ENCODE data around the gene SMARCA4. TPM values are rescaled to one million over a fixed set of nuclear protein-coding genes. Genes with fewer than 3 reads are reported as not detected.

SMARCA4 gene
- polyA plus RNA-seq, 1 experiment, result 46.3 TPM

DNA sequence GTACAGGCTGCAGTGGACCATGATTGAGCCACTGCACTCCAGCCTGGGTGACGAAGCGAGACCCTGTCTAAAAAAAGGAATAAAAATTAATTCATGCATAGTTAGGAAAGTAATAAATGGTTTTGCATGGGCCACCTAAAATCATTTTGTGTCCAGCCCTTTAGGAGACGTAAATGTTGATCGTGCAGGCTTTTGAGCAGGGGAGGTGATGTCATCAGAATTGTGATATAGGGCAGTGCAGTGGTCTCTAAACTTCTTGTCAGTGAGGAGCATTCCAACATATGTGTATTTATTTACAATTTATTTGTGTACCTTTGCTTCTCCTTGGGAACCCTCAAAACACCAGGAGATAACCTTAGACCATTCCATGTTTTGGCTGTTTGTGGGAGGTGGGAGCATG is 3.0 kb downstream of the SMARCA4 start:
- CTCF ChIA-PET, result interaction anchor here (0.6 to 5.2 kb wide), 2 partner anchors 21 to 240 kb away, joined by 3 to 24 read pairs; no protein-coding TSS in a partner anchor
- no peak for DNase-seq (ENCODE audit: low read depth)

DNA sequence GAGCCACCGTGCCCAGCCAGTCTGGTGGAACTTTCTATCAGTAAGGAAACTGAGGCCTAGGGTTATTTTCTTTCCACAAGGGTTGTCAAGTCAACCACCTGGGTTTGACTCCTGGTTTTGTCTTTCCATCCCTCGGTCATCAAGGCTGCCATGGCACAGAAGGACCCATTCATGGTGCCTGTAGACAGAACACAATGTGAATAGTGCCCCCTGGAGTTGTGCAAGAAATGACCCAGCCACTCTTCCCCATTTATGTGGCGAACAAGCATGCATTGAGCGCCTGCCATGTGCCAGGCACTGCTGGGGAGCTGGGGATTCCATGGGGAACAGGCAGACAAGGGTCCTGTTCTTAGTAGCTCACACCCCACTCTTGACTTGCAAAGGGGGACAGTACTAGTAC is 4.1 kb downstream of the SMARCA4 start:
- Histone ChIP-seq H3K4me3 (ENCODE audit: low read depth, low read length) (no peak overlapping the region), H3K27me3 (ENCODE audit: control insufficient read depth, insufficient read depth, low read length) (no peaks in the 10 kb centered on the region), H3K36me3 (ENCODE audit: control insufficient read depth, insufficient read depth, low read length) (no peaks in the 10 kb centered on the region)
- CTCF ChIA-PET, result interaction anchor here (0.5 kb wide), 1 partner anchor 34 kb away, joined by 3 read pairs; no protein-coding TSS in a partner anchor
- DNase-seq (ENCODE audit: low read depth), result no peak
- TF ChIP-seq, protein P1, sequence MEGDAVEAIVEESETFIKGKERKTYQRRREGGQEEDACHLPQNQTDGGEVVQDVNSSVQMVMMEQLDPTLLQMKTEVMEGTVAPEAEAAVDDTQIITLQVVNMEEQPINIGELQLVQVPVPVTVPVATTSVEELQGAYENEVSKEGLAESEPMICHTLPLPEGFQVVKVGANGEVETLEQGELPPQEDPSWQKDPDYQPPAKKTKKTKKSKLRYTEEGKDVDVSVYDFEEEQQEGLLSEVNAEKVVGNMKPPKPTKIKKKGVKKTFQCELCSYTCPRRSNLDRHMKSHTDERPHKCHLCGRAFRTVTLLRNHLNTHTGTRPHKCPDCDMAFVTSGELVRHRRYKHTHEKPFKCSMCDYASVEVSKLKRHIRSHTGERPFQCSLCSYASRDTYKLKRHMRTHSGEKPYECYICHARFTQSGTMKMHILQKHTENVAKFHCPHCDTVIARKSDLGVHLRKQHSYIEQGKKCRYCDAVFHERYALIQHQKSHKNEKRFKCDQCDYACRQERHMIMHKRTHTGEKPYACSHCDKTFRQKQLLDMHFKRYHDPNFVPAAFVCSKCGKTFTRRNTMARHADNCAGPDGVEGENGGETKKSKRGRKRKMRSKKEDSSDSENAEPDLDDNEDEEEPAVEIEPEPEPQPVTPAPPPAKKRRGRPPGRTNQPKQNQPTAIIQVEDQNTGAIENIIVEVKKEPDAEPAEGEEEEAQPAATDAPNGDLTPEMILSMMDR (IDR thresholded peaks at IDR 0.05; ENCODE audit: insufficient read depth, low read depth, low read length), result no peak
- POLR2A ChIA-PET, result no interaction called here

More for the DNA sequence above, 3.0 kb downstream of the SMARCA4 start:
- POLR2A ChIA-PET, result no interaction called here
- no peak overlapping the region for H3K4me3 ChIP-seq (ENCODE audit: low read depth, low read length)
- H3K27me3 ChIP-seq (ENCODE audit: control insufficient read depth, insufficient read depth, low read length), result no peaks in the 10 kb centered on the region
- TF ChIP-seq, protein P1 (IDR thresholded peaks at IDR 0.05; ENCODE audit: insufficient read depth, low read depth, low read length), result no peak
- no peaks in the 10 kb centered on the region for H3K36me3 ChIP-seq (ENCODE audit: control insufficient read depth, insufficient read depth, low read length)

DNA sequence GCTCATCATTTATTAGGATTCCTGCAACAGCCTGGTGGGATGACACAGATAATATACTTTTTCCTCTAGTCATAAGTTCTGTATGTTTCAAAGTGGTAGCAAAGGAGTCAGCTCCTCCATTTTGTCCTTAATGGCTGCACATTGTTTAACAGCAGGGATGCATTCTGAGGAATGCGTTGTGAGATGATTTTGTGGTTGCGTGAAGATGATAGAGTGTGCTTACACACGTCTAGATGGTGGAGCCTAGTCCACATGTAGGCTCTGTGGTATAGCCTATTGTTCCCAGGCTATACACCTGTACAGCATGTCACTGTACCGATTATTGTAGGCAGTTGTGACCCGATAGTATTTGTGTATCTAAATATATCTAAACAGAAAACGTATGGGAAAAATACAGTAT is 4.6 kb downstream of the SMARCA4 start:
- Histone ChIP-seq H3K4me3 (ENCODE audit: low read depth, low read length) (no peak overlapping the region), H3K27me3 (ENCODE audit: control insufficient read depth, insufficient read depth, low read length) (no peaks in the 10 kb centered on the region), H3K36me3 (ENCODE audit: control insufficient read depth, insufficient read depth, low read length) (no peaks in the 10 kb centered on the region)
- ChIA-PET POLR2A (no interaction called here), CTCF (interaction anchor here (0.5 kb wide), 1 partner anchor 34 kb away, joined by 3 read pairs; no protein-coding TSS in a partner anchor)
- TF ChIP-seq, protein P1 (IDR thresholded peaks at IDR 0.05; ENCODE audit: insufficient read depth, low read depth, low read length), result no peak
- DNase-seq (ENCODE audit: low read depth), result no peak

DNA sequence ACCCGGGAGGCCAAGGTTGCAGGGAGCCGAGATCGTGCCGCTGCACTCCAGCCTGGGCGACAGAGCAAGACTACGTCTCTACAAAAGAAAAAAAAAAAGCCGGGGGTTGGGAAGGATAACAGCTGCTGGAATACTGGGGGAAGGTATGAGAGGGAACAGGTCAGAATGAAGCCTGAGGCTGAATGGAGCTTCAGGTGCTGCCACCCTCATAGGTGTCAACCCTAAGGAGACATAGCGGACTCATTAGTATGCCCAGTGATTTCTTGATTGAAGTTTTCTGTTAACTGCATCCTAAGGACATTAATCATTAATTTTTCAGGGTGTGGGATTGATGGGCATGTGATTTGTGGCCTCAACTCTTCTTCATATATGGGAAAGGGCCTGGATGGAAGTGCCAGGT is 6.0 kb downstream of the SMARCA4 start:
- ChIA-PET CTCF (interaction anchor here (0.9 to 1.5 kb wide), 2 partner anchors 16 to 25 kb away, joined by 3 read pairs; no protein-coding TSS in a partner anchor), POLR2A (interaction anchor here (0.7 kb wide), 1 partner anchor 9 kb away, joined by 10 read pairs; no protein-coding TSS in a partner anchor)
- Histone ChIP-seq H3K4me3 (ENCODE audit: low read depth, low read length) (no peak overlapping the region), H3K27me3 (ENCODE audit: control insufficient read depth, insufficient read depth, low read length) (no peaks in the 10 kb centered on the region), H3K36me3 (ENCODE audit: control insufficient read depth, insufficient read depth, low read length) (no peaks in the 10 kb centered on the region)
- TF ChIP-seq, protein P1 (IDR thresholded peaks at IDR 0.05; ENCODE audit: insufficient read depth, low read depth, low read length), result no peak
- DNase-seq (ENCODE audit: low read depth), result no peak

DNA sequence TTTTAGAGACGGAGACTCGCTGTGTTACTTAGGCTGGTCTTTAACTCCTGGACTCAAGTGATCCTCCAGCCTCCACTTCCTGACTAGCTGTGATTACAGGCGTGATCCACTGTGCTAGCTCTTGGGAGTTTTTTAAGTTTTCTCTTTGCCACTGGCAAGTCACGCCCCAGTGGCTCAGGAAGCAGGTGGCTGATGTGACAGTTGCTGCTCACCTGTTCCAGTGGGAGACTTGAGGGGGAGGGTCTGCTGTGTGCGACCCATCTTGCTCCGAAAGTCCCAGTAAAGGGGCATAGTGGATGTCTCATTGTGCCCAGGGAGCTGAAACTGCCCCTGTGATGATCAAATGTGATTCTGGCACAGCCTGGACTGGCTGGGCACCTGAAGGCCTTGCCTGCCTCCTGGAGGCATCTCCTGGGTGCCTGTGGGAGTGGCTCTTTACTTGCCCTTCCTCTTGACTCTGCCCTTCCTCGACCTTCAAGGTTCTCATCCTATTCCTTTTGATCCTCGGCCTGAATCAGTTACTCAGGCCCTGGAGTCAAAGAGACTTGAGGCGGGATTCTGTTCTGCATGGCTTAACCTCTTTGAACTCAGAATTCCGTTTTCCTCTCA is 7.8 kb downstream of the SMARCA4 start:
- TF ChIP-seq, protein P1 (IDR thresholded peaks at IDR 0.05; ENCODE audit: insufficient read depth, low read depth, low read length), result no peak
- Histone ChIP-seq H3K4me3 (ENCODE audit: low read depth, low read length) (no peak overlapping the region), H3K27me3 (ENCODE audit: control insufficient read depth, insufficient read depth, low read length) (no peaks in the 10 kb centered on the region), H3K36me3 (ENCODE audit: control insufficient read depth, insufficient read depth, low read length) (no peaks in the 10 kb centered on the region)
- CTCF ChIA-PET, result no interaction called here
- POLR2A ChIA-PET, result interaction anchor here (0.7 kb wide), 1 partner anchor 29 kb away, joined by 5 read pairs; no protein-coding TSS in a partner anchor
- no peak for DNase-seq (ENCODE audit: low read depth)
